AG04449 (cell line): ENCODE data around the gene LGALS1.
"Not testable (repeated sequence)": the region's sequence is repeated elsewhere in the genome, so short reads cannot be mapped to it uniquely, and the experiment has no call there.

Source experiments
- CTCF ChIA-PET: fragments of 350-600 bp; formaldehyde crosslinking; extraction: SDS; loops from one replicate; lab custom pipeline; 2021; ENCODE audit warnings: antibody characterized with exemption; lab: Yijun Ruan, JAX
- POLR2A ChIA-PET: fragments of 400-600, 350-600 bp; formaldehyde crosslinking; extraction: SDS; loops from one replicate; lab custom pipeline; 2020; ENCODE audit warnings: antibody characterized with exemption, inconsistent platforms; lab: Yijun Ruan, JAX
- DNase-seq: peaks from one replicate; pipeline ENCODE4 v3.0.0-alpha.2; 2010; ENCODE audit warnings: low read depth, low spot score
- H3K4me3 ChIP-seq: 2 replicates; pipeline ENCODE4 v1.5.1; 2011; ENCODE audit warnings: low read depth, mild to moderate bottlenecking, control low read depth, low read length
- TF ChIP-seq, protein P1 (sequence below): IDR thresholded peaks from one replicate; pipeline ENCODE4 v1.5.1; 2011; ENCODE audit warnings: mild to moderate bottlenecking, moderate library complexity, low read length, control low read depth, inconsistent platforms; ENCODE audit not compliant: insufficient read depth; ENCODE audit errors: missing control alignments

Gene LGALS1

GRCh38 chr22:37714634-37715033 is 39.2 kb downstream of the LGALS1 start:
- TF ChIP-seq, protein P1, sequence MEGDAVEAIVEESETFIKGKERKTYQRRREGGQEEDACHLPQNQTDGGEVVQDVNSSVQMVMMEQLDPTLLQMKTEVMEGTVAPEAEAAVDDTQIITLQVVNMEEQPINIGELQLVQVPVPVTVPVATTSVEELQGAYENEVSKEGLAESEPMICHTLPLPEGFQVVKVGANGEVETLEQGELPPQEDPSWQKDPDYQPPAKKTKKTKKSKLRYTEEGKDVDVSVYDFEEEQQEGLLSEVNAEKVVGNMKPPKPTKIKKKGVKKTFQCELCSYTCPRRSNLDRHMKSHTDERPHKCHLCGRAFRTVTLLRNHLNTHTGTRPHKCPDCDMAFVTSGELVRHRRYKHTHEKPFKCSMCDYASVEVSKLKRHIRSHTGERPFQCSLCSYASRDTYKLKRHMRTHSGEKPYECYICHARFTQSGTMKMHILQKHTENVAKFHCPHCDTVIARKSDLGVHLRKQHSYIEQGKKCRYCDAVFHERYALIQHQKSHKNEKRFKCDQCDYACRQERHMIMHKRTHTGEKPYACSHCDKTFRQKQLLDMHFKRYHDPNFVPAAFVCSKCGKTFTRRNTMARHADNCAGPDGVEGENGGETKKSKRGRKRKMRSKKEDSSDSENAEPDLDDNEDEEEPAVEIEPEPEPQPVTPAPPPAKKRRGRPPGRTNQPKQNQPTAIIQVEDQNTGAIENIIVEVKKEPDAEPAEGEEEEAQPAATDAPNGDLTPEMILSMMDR = no peak
- CTCF ChIA-PET = interaction anchor here (1.1 to 1.4 kb wide), 2 partner anchors 17 to 22 kb away, joined by 3 to 4 read pairs; no protein-coding TSS in a partner anchor
- no peak overlapping the region for H3K4me3 ChIP-seq
- DNase-seq = no peak
- POLR2A ChIA-PET = no interaction called here

GRCh38 chr22:37715760-37716159 is 40.3 kb downstream of the LGALS1 start:
- TF ChIP-seq, protein P1 = no peak
- H3K4me3 ChIP-seq = no peak overlapping the region
- ChIA-PET POLR2A (no interaction called here), CTCF (no interaction called here)
- no peak for DNase-seq

GRCh38 chr22:37716708-37717107 is 41.3 kb downstream of the LGALS1 start:
- POLR2A ChIA-PET = no interaction called here
- CTCF ChIA-PET = no interaction called here
- H3K4me3 ChIP-seq = no peak overlapping the region

GRCh38 chr22:37717235-37717634 is 41.8 kb downstream of the LGALS1 start:
- H3K4me3 ChIP-seq, CTCF ChIA-PET, DNase-seq: not testable (repeated sequence)
- POLR2A ChIA-PET = interaction anchor here (0.7 kb wide), 1 partner anchor 10 kb away, joined by 3 read pairs; no protein-coding TSS in a partner anchor

More at GRCh38 chr22:37716708-37717107, 41.3 kb downstream of the LGALS1 start:
- DNase-seq = peak; percentile 4
- TF ChIP-seq, protein P1 = no peak

DNA sequence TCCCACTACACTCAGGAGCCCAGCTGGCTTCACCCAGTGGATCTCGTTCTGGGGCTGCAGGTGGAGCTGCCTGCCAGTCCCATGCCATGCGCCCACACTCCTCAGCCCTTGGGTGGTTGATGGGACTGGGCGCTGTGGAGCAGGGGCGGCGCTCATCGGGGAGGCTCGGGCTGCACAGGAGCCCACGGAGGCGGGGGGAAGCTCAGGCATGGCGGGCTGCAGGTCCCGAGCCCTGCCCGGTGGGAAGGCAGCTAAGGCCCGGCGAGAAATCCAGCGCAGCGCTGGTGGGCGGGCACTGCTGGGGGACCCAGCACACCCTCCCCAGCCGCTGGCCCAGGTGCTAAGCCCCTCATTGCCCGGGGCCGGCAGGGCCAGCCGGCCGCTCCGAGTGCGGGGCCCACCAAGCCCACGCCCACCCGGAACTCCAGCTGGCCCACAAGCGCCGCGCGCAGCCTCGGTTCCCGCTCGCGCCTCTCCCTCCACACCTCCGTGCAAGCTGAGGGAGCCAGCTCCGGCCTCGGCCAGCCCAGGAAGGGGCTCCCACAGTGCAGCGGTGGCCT is 42.4 kb downstream of the LGALS1 start:
- DNase-seq, H3K4me3 ChIP-seq, CTCF ChIA-PET: not testable (repeated sequence)
- POLR2A ChIA-PET = interaction anchor here (0.7 kb wide), 1 partner anchor 10 kb away, joined by 3 read pairs; no protein-coding TSS in a partner anchor

- POLR2A ChIA-PET = no interaction called here
- CTCF ChIA-PET = no interaction called here
- TF ChIP-seq, protein P1 = no peak
- DNase-seq = no peak
- no peak overlapping the region for H3K4me3 ChIP-seq
Measured at GRCh38 chr22:37725551-37726240, 50.3 kb downstream of the LGALS1 start.

- no peak overlapping the region for H3K4me3 ChIP-seq
- TF ChIP-seq, protein P1 = no peak
- ChIA-PET POLR2A (no interaction called here), CTCF (no interaction called here)
- DNase-seq = no peak
Measured at GRCh38 chr22:37726241-37726887, 50.9 kb downstream of the LGALS1 start.
